Esophagus muscularis mucosa (tissue), 4 donors: Measurements from ENCODE around the gene PKP4. TPM values are rescaled to one million over a fixed set of nuclear protein-coding genes. Genes with fewer than 3 reads are reported as not detected.
"Not testable (repeated sequence)": the region's sequence is repeated elsewhere in the genome, so short reads cannot be mapped to it uniquely, and the experiment has no call there.

Source experiments
- DNase-seq: peaks from one replicate; pipeline ENCODE4 v3.0.0-alpha.2; 2017; ENCODE audit errors: extremely low spot score
- H3K27ac ChIP-seq, 4 donors: fragments of 200-600 bp; sonication (generic); replicated peaks in 1 of 4; 1 replicate in 3 of 4; 2 replicates in 1 of 4; pipeline ENCODE4 v1.5.1; 2016 to 2019; ENCODE audit warnings: mild to moderate bottlenecking in 1 of 4
- H3K27me3 ChIP-seq, 4 donors: fragments of 200-600 bp; sonication (generic); one replicate each; pipeline versions ENCODE4 v1.5.1 to v1.6.0; 2016 to 2019
- H3K36me3 ChIP-seq, 4 donors: fragments of 200-600 bp; sonication (generic); one replicate each; pipeline ENCODE4 v1.5.1; 2016 to 2019
- H3K4me1 ChIP-seq, 4 donors: fragments of 200-600 bp; sonication (generic); one replicate each; pipeline ENCODE4 v1.5.1; 2016 to 2019
- H3K4me3 ChIP-seq, 4 donors: fragments of 200-600 bp; sonication (generic); 1 replicate in 2 of 4; 2 replicates in 2 of 4; pipeline ENCODE4 v1.5.1; 2016 to 2019; ENCODE audit warnings: mild to moderate bottlenecking in 4 of 4, moderate library complexity in 1 of 4
- H3K9me3 ChIP-seq, 4 donors: fragments of 200-600 bp; sonication (generic); 1 replicate in 3 of 4; 2 replicates in 1 of 4; pipeline ENCODE4 v1.5.1; 2016 to 2019
- EP300 ChIP-seq: sonication (generic); formaldehyde crosslinking; IDR thresholded peaks from one replicate; pipeline ENCODE4 v1.6.1; 2017; ENCODE audit warnings: antibody characterized with exemption
- POLR2A ChIP-seq: fragments of 450-650 bp; IDR thresholded peaks from one replicate; pipeline ENCODE4 v1.6.1; 2017; ENCODE audit warnings: antibody characterized with exemption, moderate library complexity, mild to moderate bottlenecking, low read depth
- POLR2AphosphoS5 ChIP-seq, 2 donors: sonication (generic); formaldehyde crosslinking; IDR thresholded peaks; one replicate each; pipeline ENCODE4 v1.6.1; 2017; ENCODE audit warnings: antibody characterized with exemption in 2 of 2
- WGBS: methylation state at CpG from one replicate; pipeline ENCODE4 v1.1.5; 2018; 5-methylcytosine and 5-hydroxymethylcytosine counted together
- intact Hi-C: fragments of 100-400 bp; cut with DNase I; formaldehyde crosslinking; loops from one replicate; pipeline ENCODE4 v1.15.1; 2023
- total RNA-seq, 4 donors: library from RNA; depleted of rRNA; stranded (reverse); fragments of >200 nt; gene quantifications; one replicate each; pipeline versions ENCODE4 v1.1.0 to v1.2.1, GENCODE V29; 2016
- TF ChIP-seq, protein P1 (sequence below), 3 experiments: fragments of 200-600 bp in 2 of 3; fragments of 450-650 bp in 1 of 3; sonication (generic) in 2 of 3; IDR thresholded peaks; one replicate each; pipeline ENCODE4 v1.5.1; 2017 to 2019; ENCODE audit warnings: antibody characterized with exemption in 3 of 3, mild to moderate bottlenecking in 2 of 3, moderate library complexity in 1 of 3

Gene PKP4
- total RNA-seq, 4 donors from 2014 or later: 79.7 to 131 (median 93.0) TPM

- Histone ChIP-seq H3K27me3 (no peaks in the 10 kb centered on the region), H3K4me3 (no peak overlapping the region), H3K4me1 (no peaks in the 10 kb centered on the region), H3K36me3 (no peaks in the 10 kb centered on the region), H3K9me3 (peaks cover 0 to 12% (median 5%) of the 10 kb centered on the region in 4 donors), H3K27ac (no peak overlapping the region)
- intact Hi-C loops: no loop called here
- no peak for DNase-seq
- no peak for TF ChIP-seq POLR2AphosphoS5 (IDR thresholded peaks at IDR 0.05)
- TF ChIP-seq, protein P1, sequence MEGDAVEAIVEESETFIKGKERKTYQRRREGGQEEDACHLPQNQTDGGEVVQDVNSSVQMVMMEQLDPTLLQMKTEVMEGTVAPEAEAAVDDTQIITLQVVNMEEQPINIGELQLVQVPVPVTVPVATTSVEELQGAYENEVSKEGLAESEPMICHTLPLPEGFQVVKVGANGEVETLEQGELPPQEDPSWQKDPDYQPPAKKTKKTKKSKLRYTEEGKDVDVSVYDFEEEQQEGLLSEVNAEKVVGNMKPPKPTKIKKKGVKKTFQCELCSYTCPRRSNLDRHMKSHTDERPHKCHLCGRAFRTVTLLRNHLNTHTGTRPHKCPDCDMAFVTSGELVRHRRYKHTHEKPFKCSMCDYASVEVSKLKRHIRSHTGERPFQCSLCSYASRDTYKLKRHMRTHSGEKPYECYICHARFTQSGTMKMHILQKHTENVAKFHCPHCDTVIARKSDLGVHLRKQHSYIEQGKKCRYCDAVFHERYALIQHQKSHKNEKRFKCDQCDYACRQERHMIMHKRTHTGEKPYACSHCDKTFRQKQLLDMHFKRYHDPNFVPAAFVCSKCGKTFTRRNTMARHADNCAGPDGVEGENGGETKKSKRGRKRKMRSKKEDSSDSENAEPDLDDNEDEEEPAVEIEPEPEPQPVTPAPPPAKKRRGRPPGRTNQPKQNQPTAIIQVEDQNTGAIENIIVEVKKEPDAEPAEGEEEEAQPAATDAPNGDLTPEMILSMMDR (IDR thresholded peaks at IDR 0.05): no peak
- no peak for TF ChIP-seq POLR2A
- no peak for TF ChIP-seq EP300
Observed at GRCh38 chr2:158695305-158695704, 238.6 kb downstream of the PKP4 start.

- peaks cover 0 to 12% (median 5%) of the 10 kb centered on the region in 4 donors for H3K9me3 ChIP-seq
- DNase-seq: peak; percentile 57
- H3K4me3 ChIP-seq, H3K36me3 ChIP-seq, H3K4me1 ChIP-seq, H3K27me3 ChIP-seq, intact Hi-C loops, H3K27ac ChIP-seq: not testable (repeated sequence)
- WGBS: 84% methylated on average over 5 of the region's 5 CpGs
Observed at GRCh38 chr2:158695744-158696143, 239.0 kb downstream of the PKP4 start.

GRCh38 chr2:158699323-158699722, 242.6 kb downstream of the PKP4 start:
- intact Hi-C loops: no loop called here
- Histone ChIP-seq H3K9me3 (peaks cover 0 to 12% (median 5%) of the 10 kb centered on the region in 4 donors), H3K27ac (no peak overlapping the region), H3K4me3 (no peak overlapping the region), H3K27me3 (no peaks in the 10 kb centered on the region), H3K36me3 (no peaks in the 10 kb centered on the region), H3K4me1 (no peaks in the 10 kb centered on the region)
- TF ChIP-seq POLR2A (no peak), POLR2AphosphoS5 (IDR thresholded peaks at IDR 0.05) (no peak), EP300 (no peak)
- TF ChIP-seq, protein P1 (IDR thresholded peaks at IDR 0.05): no peak
- peak; percentile 80 for DNase-seq
- 85% methylated on average over 6 of the region's 6 CpGs for WGBS

- H3K4me3 ChIP-seq: no peak overlapping the region
- 74% methylated on average over 3 of the region's 3 CpGs for WGBS
- H3K27me3 ChIP-seq: no peaks in the 10 kb centered on the region
- no peaks in the 10 kb centered on the region for H3K36me3 ChIP-seq
- DNase-seq: peak; percentile 34
- H3K4me1 ChIP-seq: no peaks in the 10 kb centered on the region
- intact Hi-C loops: no loop called here
- TF ChIP-seq, protein P1 (IDR thresholded peaks at IDR 0.05): no peak
- no peak for TF ChIP-seq POLR2A
- no peak for TF ChIP-seq EP300
- TF ChIP-seq POLR2AphosphoS5 (IDR thresholded peaks at IDR 0.05): no peak
- H3K27ac ChIP-seq: no peak overlapping the region
- H3K9me3 ChIP-seq: peaks cover 0 to 23% (median 15%) of the 10 kb centered on the region in 4 donors
Observed at GRCh38 chr2:158701101-158701500, 244.3 kb downstream of the PKP4 start.

DNA sequence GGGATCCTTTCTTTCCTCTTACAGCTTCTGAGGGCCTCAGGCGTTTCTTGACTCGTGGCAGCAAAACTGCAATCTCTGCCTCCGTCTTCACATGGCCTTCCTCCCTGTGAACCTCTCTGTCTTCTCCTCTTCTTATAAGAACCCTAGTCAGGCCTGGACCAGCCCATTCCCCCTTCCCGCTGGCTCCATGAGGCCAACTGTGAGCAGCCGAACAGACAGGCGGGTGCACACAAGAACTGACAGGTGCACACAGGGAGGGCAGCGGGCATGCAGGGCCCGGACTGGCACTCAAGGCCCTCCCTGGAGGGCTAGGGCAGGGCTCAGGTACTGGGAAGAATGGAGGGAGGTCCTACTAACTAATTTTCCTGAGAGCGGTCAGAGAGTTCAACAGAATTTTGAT, 246.0 kb downstream of the PKP4 start:
- intact Hi-C loops: no loop called here
- no peaks in the 10 kb centered on the region for H3K36me3 ChIP-seq
- no peaks in the 10 kb centered on the region for H3K27me3 ChIP-seq
- DNase-seq: peak; percentile 90
- H3K9me3 ChIP-seq: peaks cover 0 to 19% (median 10%) of the 10 kb centered on the region in 4 donors
- TF ChIP-seq POLR2AphosphoS5 (IDR thresholded peaks at IDR 0.05) (no peak), POLR2A (no peak), EP300 (no peak)
- TF ChIP-seq, protein P1 (IDR thresholded peaks at IDR 0.05): no peak
- H3K4me1 ChIP-seq: no peaks in the 10 kb centered on the region
- H3K27ac ChIP-seq: no peak overlapping the region
- H3K4me3 ChIP-seq: no peak overlapping the region
- 89% methylated on average over 9 of the region's 9 CpGs for WGBS

- WGBS: 89% methylated on average over 8 of the region's 8 CpGs
- H3K27me3 ChIP-seq, H3K4me1 ChIP-seq, H3K4me3 ChIP-seq, intact Hi-C loops, H3K36me3 ChIP-seq, H3K27ac ChIP-seq: not testable (repeated sequence)
- DNase-seq: peak; percentile 78
- peaks cover 0 to 19% (median 10%) of the 10 kb centered on the region in 4 donors for H3K9me3 ChIP-seq
Observed at GRCh38 chr2:158704724-158705465, 248.1 kb downstream of the PKP4 start.
